Uterus (tissue), 4 donors: ENCODE results near the gene SYNJ2. TPM values are rescaled to one million over a fixed set of nuclear protein-coding genes. Genes with fewer than 3 reads are reported as not detected.

Experiments used
- DNase-seq, 2 donors: peaks; one replicate each; pipeline ENCODE4 v3.0.0-alpha.2; 2019 to 2020
- H3K27ac ChIP-seq, 2 donors: fragments of 200-600 bp; sonication (generic); 1 replicate in 1 of 2; 2 replicates in 1 of 2; pipeline ENCODE4 v1.5.1; 2016 to 2018
- H3K27me3 ChIP-seq, 2 donors: fragments of 200-600 bp; sonication (generic); one replicate each; pipeline ENCODE4 v1.5.1; 2018 to 2019; ENCODE audit warnings: control low read depth in 1 of 2
- H3K36me3 ChIP-seq, 2 donors: fragments of 200-600 bp; sonication (generic); one replicate each; pipeline ENCODE4 v1.5.1; 2019; ENCODE audit warnings: control low read depth in 1 of 2
- H3K4me1 ChIP-seq, 2 donors: fragments of 200-600 bp; sonication (generic); one replicate each; pipeline ENCODE4 v1.5.1; 2018 to 2019; ENCODE audit warnings: control low read depth in 1 of 2
- H3K4me3 ChIP-seq, 2 donors: fragments of 200-600 bp; sonication (generic); 1 replicate in 1 of 2; 2 replicates in 1 of 2; pipeline ENCODE4 v1.5.1; 2018 to 2019; ENCODE audit warnings: mild to moderate bottlenecking in 1 of 2
- H3K9me3 ChIP-seq, 2 donors: fragments of 200-600 bp; sonication (generic); one replicate each; pipeline ENCODE4 v1.5.1; 2019; ENCODE audit warnings: control low read depth in 1 of 2
- POLR2A ChIP-seq, 2 donors: fragments of 450-650 bp; IDR thresholded peaks; one replicate each; pipeline ENCODE4 v1.6.1; 2016; ENCODE audit warnings: antibody characterized with exemption in 2 of 2, mild to moderate bottlenecking in 1 of 2, moderate library complexity in 1 of 2
- intact Hi-C: fragments of 100-400 bp; cut with DNase I; formaldehyde crosslinking; loops from one replicate; pipeline ENCODE4 v1.15.1; 2023; ENCODE audit warnings: low total_unique reads
- total RNA-seq, 4 donors: library from RNA; depleted of rRNA in 3 of 4; stranded (reverse); fragments of >200 nt in 3 of 4; gene quantifications; one replicate each; pipeline versions ENCODE4 v1.1.0 to v1.2.4, GENCODE V29; 2014 to 2023
- TF ChIP-seq, protein P1 (sequence below), 4 experiments: fragments of 200-600 bp in 2 of 4; fragments of 450-650 bp in 2 of 4; sonication (generic) in 2 of 4; IDR thresholded peaks; one replicate each; pipeline ENCODE4 v1.5.1; 2016 to 2019; ENCODE audit warnings: antibody characterized with exemption in 4 of 4, mild to moderate bottlenecking in 2 of 4, moderate library complexity in 1 of 4
- donor health status: DM: yes; HTN: yes; CAD: no.

SYNJ2 gene
- total RNA-seq, 4 donors from 2014 or later = 9.5 to 32.2 (median 13.5) TPM

DNA sequence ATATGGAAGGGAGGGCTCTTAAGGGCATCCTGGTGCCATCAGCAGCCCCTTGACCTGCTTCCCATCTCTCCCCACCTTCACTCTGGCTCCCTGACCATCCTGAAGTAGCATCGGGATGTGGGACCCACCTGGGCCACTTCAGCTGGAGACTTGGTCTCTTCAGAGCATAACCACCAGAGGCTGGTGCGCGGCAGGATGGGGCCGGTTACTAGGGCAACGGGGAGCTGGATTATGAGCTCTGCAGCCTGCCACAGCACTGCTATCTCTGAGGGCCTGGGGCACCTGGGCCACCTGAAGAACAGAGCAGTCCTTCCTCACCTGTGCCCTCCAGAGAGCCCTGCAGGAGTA, 79.7 kb downstream of the SYNJ2 start:
- Histone ChIP-seq H3K36me3 (no peaks in the 10 kb centered on the region), H3K27ac (peak overlapping the region; percentile 66 to 72), H3K27me3 (no peaks in the 10 kb centered on the region), H3K4me3 (no peak overlapping the region), H3K4me1 (peaks cover 13 to 14% of the 10 kb centered on the region in 2 donors), H3K9me3 (no peaks in the 10 kb centered on the region)
- DNase-seq = no peak
- no peak for TF ChIP-seq POLR2A (IDR thresholded peaks at IDR 0.05)
- TF ChIP-seq, protein P1, sequence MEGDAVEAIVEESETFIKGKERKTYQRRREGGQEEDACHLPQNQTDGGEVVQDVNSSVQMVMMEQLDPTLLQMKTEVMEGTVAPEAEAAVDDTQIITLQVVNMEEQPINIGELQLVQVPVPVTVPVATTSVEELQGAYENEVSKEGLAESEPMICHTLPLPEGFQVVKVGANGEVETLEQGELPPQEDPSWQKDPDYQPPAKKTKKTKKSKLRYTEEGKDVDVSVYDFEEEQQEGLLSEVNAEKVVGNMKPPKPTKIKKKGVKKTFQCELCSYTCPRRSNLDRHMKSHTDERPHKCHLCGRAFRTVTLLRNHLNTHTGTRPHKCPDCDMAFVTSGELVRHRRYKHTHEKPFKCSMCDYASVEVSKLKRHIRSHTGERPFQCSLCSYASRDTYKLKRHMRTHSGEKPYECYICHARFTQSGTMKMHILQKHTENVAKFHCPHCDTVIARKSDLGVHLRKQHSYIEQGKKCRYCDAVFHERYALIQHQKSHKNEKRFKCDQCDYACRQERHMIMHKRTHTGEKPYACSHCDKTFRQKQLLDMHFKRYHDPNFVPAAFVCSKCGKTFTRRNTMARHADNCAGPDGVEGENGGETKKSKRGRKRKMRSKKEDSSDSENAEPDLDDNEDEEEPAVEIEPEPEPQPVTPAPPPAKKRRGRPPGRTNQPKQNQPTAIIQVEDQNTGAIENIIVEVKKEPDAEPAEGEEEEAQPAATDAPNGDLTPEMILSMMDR (IDR thresholded peaks at IDR 0.05) = no peak
- intact Hi-C loops = loop anchor here (10.0 kb wide), 1 partner anchor 87 kb away; no protein-coding TSS in a partner anchor

DNA sequence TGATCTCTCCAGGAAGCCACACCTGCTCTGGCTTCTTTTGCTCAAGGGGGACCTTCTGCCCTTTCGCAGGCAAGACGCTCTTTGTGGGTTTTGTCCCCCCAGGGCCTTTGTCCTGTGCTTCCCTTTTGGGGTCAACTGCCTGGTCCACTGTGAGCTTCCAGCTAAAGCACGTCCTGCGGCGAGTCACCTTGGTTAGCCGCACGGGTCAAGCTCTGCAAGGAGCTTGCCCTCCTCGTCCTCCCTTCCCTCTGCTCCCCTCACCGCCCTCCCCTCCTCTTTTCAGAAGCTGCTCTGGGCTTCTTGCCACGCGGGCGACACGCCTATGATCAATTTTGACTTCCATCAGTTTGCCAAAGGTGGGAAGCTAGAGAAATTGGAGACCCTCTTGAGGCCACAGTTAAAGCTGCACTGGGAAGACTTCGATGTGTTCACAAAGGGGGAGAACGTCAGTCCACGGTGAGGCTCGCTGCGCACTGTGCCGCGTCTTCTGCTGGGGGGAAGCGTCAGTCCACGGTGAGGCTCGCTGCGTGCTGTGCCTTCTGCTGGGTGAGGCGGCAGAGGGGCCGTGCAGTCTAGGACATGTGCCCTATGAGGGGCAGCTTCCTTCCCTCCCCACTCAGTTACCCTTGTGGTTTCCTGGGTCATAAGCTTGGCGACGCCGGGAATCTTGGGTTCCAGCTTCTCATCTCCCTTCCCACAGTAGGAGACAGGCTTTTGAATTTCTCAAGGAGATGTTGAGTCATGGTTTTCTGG, 80.2 kb downstream of the SYNJ2 start:
- Histone ChIP-seq H3K36me3 (no peaks in the 10 kb centered on the region), H3K9me3 (no peaks in the 10 kb centered on the region), H3K4me3 (no peak overlapping the region), H3K27me3 (no peaks in the 10 kb centered on the region), H3K27ac (peak overlapping the region in 1 of 2 donors; percentile 66), H3K4me1 (peaks cover 13 to 14% of the 10 kb centered on the region in 2 donors)
- intact Hi-C loops = loop anchor here (10.0 kb wide), 1 partner anchor 87 kb away; no protein-coding TSS in a partner anchor
- TF ChIP-seq, protein P1 (IDR thresholded peaks at IDR 0.05) = no peak
- TF ChIP-seq POLR2A (IDR thresholded peaks at IDR 0.05) = no peak
- no peak for DNase-seq

DNA sequence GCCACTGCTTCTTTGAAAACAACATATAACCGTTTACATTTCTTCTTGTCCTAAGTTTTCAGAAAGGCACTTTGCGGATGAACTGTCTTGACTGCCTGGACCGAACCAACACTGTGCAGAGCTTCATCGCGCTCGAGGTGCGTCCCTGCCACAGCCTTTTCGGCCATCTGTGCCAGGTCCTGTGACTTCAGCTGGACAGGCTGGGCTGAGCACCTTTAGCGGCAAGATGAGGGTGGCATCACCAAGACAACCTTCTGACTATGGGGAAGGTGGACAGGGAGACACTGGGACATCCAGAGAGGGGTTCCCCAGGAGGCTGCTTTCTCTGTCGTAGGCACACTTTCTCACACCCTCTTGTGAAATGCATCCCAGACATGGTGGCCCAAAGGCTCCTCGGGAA, 82.1 kb downstream of the SYNJ2 start:
- Histone ChIP-seq H3K36me3 (no peaks in the 10 kb centered on the region), H3K4me3 (no peak overlapping the region), H3K27me3 (no peaks in the 10 kb centered on the region), H3K27ac (no peak overlapping the region), H3K4me1 (peaks cover 13 to 14% of the 10 kb centered on the region in 2 donors), H3K9me3 (no peaks in the 10 kb centered on the region)
- TF ChIP-seq POLR2A (IDR thresholded peaks at IDR 0.05) = no peak
- TF ChIP-seq, protein P1 (IDR thresholded peaks at IDR 0.05) = no peak
- intact Hi-C loops = loop anchor here (10.0 kb wide), 1 partner anchor 89 kb away; no protein-coding TSS in a partner anchor
- DNase-seq = no peak

DNA sequence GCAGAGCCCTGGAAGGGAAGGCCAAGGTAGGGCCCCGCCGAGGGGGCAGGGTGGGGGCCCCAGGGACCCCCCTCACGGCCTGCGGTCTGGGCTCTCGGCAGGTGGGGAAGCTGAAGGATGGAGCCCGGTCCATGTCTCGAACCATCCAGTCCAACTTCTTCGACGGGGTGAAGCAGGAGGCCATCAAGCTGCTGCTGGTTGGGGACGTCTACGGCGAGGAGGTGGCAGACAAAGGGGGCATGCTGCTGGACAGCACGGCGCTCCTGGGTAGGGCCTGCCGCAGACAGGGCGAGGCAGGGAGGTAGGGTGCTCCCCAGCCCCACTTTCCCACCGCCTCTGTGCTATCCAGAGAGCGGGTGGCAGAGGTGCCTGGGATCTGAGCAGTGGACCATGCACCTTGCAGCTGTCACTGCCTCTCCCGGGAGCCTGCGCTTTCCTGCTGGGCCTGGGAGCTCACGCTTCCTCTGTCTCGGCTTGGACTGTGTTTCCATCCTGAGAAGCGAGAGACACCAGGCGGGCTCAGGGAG, 83.1 kb downstream of the SYNJ2 start:
- intact Hi-C loops = loop anchor here (10.0 kb wide), 1 partner anchor 90 kb away; no protein-coding TSS in a partner anchor

More for the DNA sequence above, 83.1 kb downstream of the SYNJ2 start:
- Histone ChIP-seq H3K27me3 (no peaks in the 10 kb centered on the region), H3K4me3 (no peak overlapping the region), H3K9me3 (no peaks in the 10 kb centered on the region), H3K27ac (no peak overlapping the region), H3K4me1 (peaks cover 13 to 14% of the 10 kb centered on the region in 2 donors), H3K36me3 (no peaks in the 10 kb centered on the region)
- TF ChIP-seq, protein P1 (IDR thresholded peaks at IDR 0.05) = no peak
- TF ChIP-seq POLR2A (IDR thresholded peaks at IDR 0.05) = no peak
- DNase-seq = no peak
